Heart left ventricle (tissue), 16 donors: ENCODE data around the gene TNK2. TPM values are rescaled to one million over a fixed set of nuclear protein-coding genes. Genes with fewer than 3 reads are reported as not detected.

Experiments
- ATAC-seq, 4 donors: fragments of 200-7000 bp; cut with Tn5 transposase; one replicate each; pipeline ENCODE4 v1.9.1; 2020 to 2022; ENCODE audit warnings: moderate library complexity in 4 of 4, mild to moderate bottlenecking in 3 of 4, moderate number of reproducible peaks in 1 of 4
- DNase-seq, 5 donors: peaks; one replicate each; pipeline ENCODE4 v3.0.0-alpha.2; 2020
- H3K27ac ChIP-seq, 12 donors: fragments of 200-600 bp; sonication (generic) in 4 of 12; one replicate each; pipeline versions ENCODE4 v1.5.0 to v1.8.0; 2016 to 2022; ENCODE audit warnings: mild to moderate bottlenecking in 2 of 12
- H3K27me3 ChIP-seq, 9 donors: fragments of 200-600 bp; sonication (generic) in 2 of 9; one replicate each; pipeline versions ENCODE4 v1.5.1 to v1.8.0; 2016 to 2022; ENCODE audit warnings: mild to moderate bottlenecking in 3 of 9
- H3K36me3 ChIP-seq, 9 donors: fragments of 200-600 bp; sonication (generic) in 2 of 9; one replicate each; pipeline versions ENCODE4 v1.5.0 to v1.8.0; 2018 to 2022; ENCODE audit warnings: mild to moderate bottlenecking in 2 of 9
- H3K4me1 ChIP-seq, 12 donors: fragments of 200-600 bp; sonication (generic) in 4 of 12; one replicate each; pipeline versions ENCODE4 v1.5.0 to v1.8.0; 2016 to 2022; ENCODE audit warnings: mild to moderate bottlenecking in 3 of 12
- H3K4me3 ChIP-seq, 12 donors: fragments of 200-600 bp; sonication (generic) in 4 of 12; one replicate each; pipeline versions ENCODE4 v1.5.0 to v1.8.0; 2017 to 2022; ENCODE audit warnings: mild to moderate bottlenecking in 9 of 12, moderate library complexity in 4 of 12
- H3K9me3 ChIP-seq, 12 donors: fragments of 200-600 bp; sonication (generic) in 4 of 12; one replicate each; pipeline versions ENCODE4 v1.5.0 to v1.8.0; 2016 to 2022; ENCODE audit warnings: mild to moderate bottlenecking in 1 of 12
- CTCF ChIP-seq, 12 donors: fragments of 200-600 bp; sonication (generic) in 4 of 12; IDR thresholded peaks; one replicate each; pipeline versions ENCODE4 v1.5.0 to v1.8.0; 2018 to 2022; ENCODE audit warnings: antibody characterized with exemption in 12 of 12, mild to moderate bottlenecking in 5 of 12
- POLR2A ChIP-seq, 2 donors: fragments of 450-650 bp; IDR thresholded peaks; one replicate each; pipeline ENCODE4 v1.6.1; 2017; ENCODE audit warnings: antibody characterized with exemption in 2 of 2, mild to moderate bottlenecking in 2 of 2, moderate library complexity in 2 of 2
- WGBS, 4 donors: extraction: QIAGEN DNeasy Blood & Tissue Kit in 2 of 4; methylation state at CpG; one replicate each; pipeline versions ENCODE4 v1.1.5 to v1.1.7; 2013 to 2018; 5-methylcytosine and 5-hydroxymethylcytosine counted together
- intact Hi-C, 10 donors: fragments of 100-400 bp; cut with DNase I; formaldehyde crosslinking; loops; one replicate each; pipeline versions ENCODE4 v1.11.1 to v1.14.2; 2022
- polyA plus RNA-seq, 2 donors: library from polyadenylated mRNA; stranded (reverse); fragments of 200-250 nt; gene quantifications; one replicate each; pipeline ENCODE4 v1.2.3, GENCODE V29; 2013
- total RNA-seq, 9 donors: library from RNA; depleted of rRNA in 2 of 9; stranded (reverse); fragments of >200 nt in 2 of 9; fragmentation: NEBNext Ultra II Directional in 3 of 9; extraction: Animal tissue kit (Norgen Biotek cat#: 25700) in 3 of 9; gene quantifications; one replicate each; pipeline versions ENCODE4 v1.1.0 to v1.2.4, GENCODE V29; 2016 to 2023
- donor health status: ischemic (EF 13 %, LVEDD 7.1; RV severe dilation, severe dysfunction).
- donor health status: healthy with polysubstance abuse.
- donor health status: DM: no; HTN: yes; CAD: no.
- donor health status: DM: no; HTN: no; CAD: no.
- donor health status: ischemic (EF 25% LVEDD 6.9; RV normal size, moderate dysfunction).
- donor health status: ischemic (EF 25% LVEDD 5.7; RV mildly dilated, moderate dysfunction).
- donor health status: healthy.
- donor health status: DM: yes; HTN: yes; CAD: no.
- donor health status: ischemic (EF 35%, LVEDD 5.7; RV mildly dilated, moderate dysfunction).
- donor health status: nonischemic (EF 11% LVEDD 7.7; RV severe dilation, severe dysfunction).
- donor health status: DM: yes; HTN: yes; CAD: no.
- donor health status: PGD.
- donor health status: ischemic (EF 29% LVEDD 5.4; RV normal size, mild dysfunction).
- donor health status: nonischemic (EF 23%, LVEDD 6.1; RV moderate dilation, normal function).

Gene TNK2
- total and polyA plus RNA-seq, 11 donors, result 13.5 to 59.7 (median 28.7) TPM

GRCh38 chr3:195886181-195887141 is 21.9 kb downstream of the TNK2 start:
- Histone ChIP-seq H3K4me3 (peak overlapping the region in 2 of 12 donors; percentile 3 to 17), H3K9me3 (no peaks in the 10 kb centered on the region), H3K4me1 (peaks cover 4 to 50% (median 32%) of the 10 kb centered on the region in 12 donors), H3K27ac (peak overlapping the region in 11 of 12 donors; percentile 18 to 90 (median 69)), H3K36me3 (peaks cover 0 to 43% (median 16%) of the 10 kb centered on the region in 9 donors), H3K27me3 (no peaks in the 10 kb centered on the region)
- ATAC-seq, result peak; percentile 70 to 81 (median 74)
- WGBS, 4 donors, result 47 to 65% (median 50%) methylated on average over 32 to 34 of the region's 34 CpGs
- intact Hi-C loops, result no loop called here
- peak in 4 of 5 donors; percentile 61 to 78 (median 72) for DNase-seq
- no peak for TF ChIP-seq POLR2A (IDR thresholded peaks at IDR 0.05)
- TF ChIP-seq CTCF (IDR thresholded peaks at IDR 0.05), result no peak

- DNase-seq (peak in 4 of 5 donors; percentile 57 to 73 (median 66)), ATAC-seq (peak; percentile 62 to 80 (median 75))
- Histone ChIP-seq H3K27me3 (no peaks in the 10 kb centered on the region), H3K36me3 (peaks cover 0 to 43% (median 16%) of the 10 kb centered on the region in 9 donors), H3K27ac (peak overlapping the region in 11 of 12 donors; percentile 18 to 90 (median 69)), H3K4me3 (peak overlapping the region in 3 of 12 donors; percentile 3 to 17 (median 7)), H3K4me1 (peaks cover 4 to 47% (median 31%) of the 10 kb centered on the region in 12 donors), H3K9me3 (no peaks in the 10 kb centered on the region)
- 44 to 54% (median 47%) methylated on average over 20 to 25 of the region's 25 CpGs for WGBS, 4 donors
- intact Hi-C loops, result no loop called here
- TF ChIP-seq CTCF (IDR thresholded peaks at IDR 0.05) (no peak), POLR2A (IDR thresholded peaks at IDR 0.05) (no peak)
These were observed 23.1 kb downstream of the TNK2 start for GRCh38 chr3:195885036-195885891.

- H3K27ac ChIP-seq, result peak overlapping the region in 9 of 12 donors; percentile 18 to 90 (median 81)
- H3K36me3 ChIP-seq, result peaks cover 0 to 49% (median 16%) of the 10 kb centered on the region in 9 donors
- intact Hi-C loops, result no loop called here
- no peak for ATAC-seq
- peaks cover 4 to 42% (median 29%) of the 10 kb centered on the region in 12 donors for H3K4me1 ChIP-seq
- TF ChIP-seq CTCF (IDR thresholded peaks at IDR 0.05), result no peak
- TF ChIP-seq POLR2A (IDR thresholded peaks at IDR 0.05), result no peak
- no peaks in the 10 kb centered on the region for H3K27me3 ChIP-seq
- no peak overlapping the region for H3K4me3 ChIP-seq
- WGBS, 4 donors, result 92 to 96% (median 95%) methylated on average over 10 to 14 of the region's 14 CpGs
- peak in 2 of 5 donors; percentile 25 to 56 for DNase-seq
- no peaks in the 10 kb centered on the region for H3K9me3 ChIP-seq
These were observed 23.7 kb downstream of the TNK2 start for GRCh38 chr3:195884691-195885035.
